ENCODE measurements around the gene TNFSF15. TPM values are rescaled to one million over a fixed set of nuclear protein-coding genes. Genes with fewer than 3 reads are reported as not detected.

Gene TNFSF15
- total RNA-seq, 1 experiment from 2014 or later: 0.03 TPM

DNA sequence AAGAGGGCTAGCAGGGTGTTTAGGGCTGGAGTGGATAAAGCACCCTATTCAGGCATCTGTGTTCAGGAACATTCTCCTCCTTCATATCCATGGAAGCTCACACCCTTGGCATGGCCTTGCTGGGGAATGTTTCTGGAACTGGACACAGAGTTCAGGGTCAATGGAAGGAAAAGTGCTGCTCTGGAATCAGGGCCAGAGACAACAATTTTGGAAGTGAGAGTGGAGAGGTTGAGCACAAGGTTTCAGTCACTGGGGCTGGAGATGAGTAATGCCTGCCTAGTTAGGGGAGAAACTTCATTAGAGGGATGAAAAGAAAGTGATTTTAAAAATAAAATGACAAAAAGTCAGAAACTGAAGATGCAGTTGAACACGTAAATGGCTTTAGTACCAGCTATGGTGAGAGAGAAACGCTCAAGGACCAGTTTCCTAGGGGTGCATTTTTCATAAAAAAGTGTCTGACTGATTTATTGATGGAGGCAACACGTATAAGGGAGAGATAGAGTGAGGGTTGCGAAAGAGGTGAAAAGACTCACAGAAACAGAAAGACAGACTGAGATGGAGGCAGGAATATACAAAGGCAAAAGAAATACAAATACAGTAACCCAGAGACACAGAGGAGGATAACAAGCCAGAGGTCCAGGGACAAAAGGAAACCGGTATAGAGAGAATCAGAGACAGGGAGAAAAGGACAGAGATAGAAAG is 8.0 kb upstream of the TNFSF15 start:
- Histone ChIP-seq H3K27ac (ENCODE audit: low read length) (no peak overlapping the region), H3K4me3 (ENCODE audit: low read depth in 2 of 2, low read length in 2 of 2) (no peak overlapping the region), H3K27me3 (ENCODE audit: control insufficient read depth, insufficient read depth, low read length) (no peaks in the 10 kb centered on the region), H3K4me1 (ENCODE audit: control insufficient read depth, insufficient read depth, low read length) (no peaks in the 10 kb centered on the region), H3K9me3 (ENCODE audit: control insufficient read depth, insufficient read depth, low read depth, low read length) (no peaks in the 10 kb centered on the region), H3K36me3 (ENCODE audit: control insufficient read depth, insufficient read depth, low read length) (no peaks in the 10 kb centered on the region)
- DNase-seq (ENCODE audit: low read depth, low spot score) (no peak), ATAC-seq (no peak)
- BruUV-seq (replicated peaks): no TSS peak
- ChIA-PET CTCF (no interaction called here), POLR2A (no interaction called here)
- in situ Hi-C loops (cut with HindIII; ENCODE audit: low pct_unique_long_range_greater_than_20kb, low sequenced_read_pairs) (no loop called here), intact Hi-C loops (cut with micrococcal nuclease; ENCODE audit: unreplicated experiment) (no loop called here)
- TF ChIP-seq CTCF (IDR thresholded peaks at IDR 0.05) (no peak), POLR2AphosphoS5 (IDR thresholded peaks at IDR 0.05; ENCODE audit: low read depth, low read length) (no peak), TCF7L2 (IDR thresholded peaks at IDR 0.05; ENCODE audit: low read depth, low read length) (no peak), SIN3A (IDR thresholded peaks at IDR 0.05; ENCODE audit: borderline replicate concordance, insufficient read depth, low read depth, low read length) (no peak)
- TF ChIP-seq, protein P1, sequence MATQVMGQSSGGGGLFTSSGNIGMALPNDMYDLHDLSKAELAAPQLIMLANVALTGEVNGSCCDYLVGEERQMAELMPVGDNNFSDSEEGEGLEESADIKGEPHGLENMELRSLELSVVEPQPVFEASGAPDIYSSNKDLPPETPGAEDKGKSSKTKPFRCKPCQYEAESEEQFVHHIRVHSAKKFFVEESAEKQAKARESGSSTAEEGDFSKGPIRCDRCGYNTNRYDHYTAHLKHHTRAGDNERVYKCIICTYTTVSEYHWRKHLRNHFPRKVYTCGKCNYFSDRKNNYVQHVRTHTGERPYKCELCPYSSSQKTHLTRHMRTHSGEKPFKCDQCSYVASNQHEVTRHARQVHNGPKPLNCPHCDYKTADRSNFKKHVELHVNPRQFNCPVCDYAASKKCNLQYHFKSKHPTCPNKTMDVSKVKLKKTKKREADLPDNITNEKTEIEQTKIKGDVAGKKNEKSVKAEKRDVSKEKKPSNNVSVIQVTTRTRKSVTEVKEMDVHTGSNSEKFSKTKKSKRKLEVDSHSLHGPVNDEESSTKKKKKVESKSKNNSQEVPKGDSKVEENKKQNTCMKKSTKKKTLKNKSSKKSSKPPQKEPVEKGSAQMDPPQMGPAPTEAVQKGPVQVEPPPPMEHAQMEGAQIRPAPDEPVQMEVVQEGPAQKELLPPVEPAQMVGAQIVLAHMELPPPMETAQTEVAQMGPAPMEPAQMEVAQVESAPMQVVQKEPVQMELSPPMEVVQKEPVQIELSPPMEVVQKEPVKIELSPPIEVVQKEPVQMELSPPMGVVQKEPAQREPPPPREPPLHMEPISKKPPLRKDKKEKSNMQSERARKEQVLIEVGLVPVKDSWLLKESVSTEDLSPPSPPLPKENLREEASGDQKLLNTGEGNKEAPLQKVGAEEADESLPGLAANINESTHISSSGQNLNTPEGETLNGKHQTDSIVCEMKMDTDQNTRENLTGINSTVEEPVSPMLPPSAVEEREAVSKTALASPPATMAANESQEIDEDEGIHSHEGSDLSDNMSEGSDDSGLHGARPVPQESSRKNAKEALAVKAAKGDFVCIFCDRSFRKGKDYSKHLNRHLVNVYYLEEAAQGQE (IDR thresholded peaks at IDR 0.05; ENCODE audit: insufficient read depth in 1 of 2, low read depth in 2 of 2, low read length in 1 of 2): no peak

DNA sequence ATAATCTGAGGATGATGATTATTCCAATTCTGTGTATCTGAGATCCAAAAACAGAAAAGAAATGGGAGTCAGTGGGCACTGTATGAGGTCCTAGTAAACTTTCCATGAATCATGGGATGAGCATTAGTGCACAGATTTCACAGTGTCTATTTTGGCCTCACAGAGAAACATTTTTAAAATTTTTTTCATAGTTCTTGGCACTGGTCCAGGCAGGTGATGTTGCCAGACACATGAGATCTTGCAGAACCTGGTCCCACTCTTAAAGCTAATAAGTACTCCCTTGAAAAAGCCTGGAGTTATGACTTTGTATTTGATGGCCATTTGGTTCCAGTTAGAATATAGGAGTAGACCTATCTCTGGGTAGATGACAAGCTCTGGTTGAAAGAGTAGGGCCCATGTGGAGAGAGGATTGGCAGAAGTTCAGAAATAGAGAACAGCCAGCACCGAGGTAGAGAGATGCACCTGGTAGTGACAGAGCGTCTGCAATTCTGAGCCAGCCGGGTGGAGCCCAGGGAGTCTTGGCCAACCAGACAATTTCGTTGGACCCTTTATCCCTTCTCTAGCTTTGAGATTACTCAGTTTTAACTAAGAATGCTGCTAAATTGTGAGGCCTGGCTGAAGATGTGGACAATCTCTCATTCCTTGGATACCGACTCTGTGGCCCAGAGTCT is 6.3 kb upstream of the TNFSF15 start:
- H3K4me1 ChIP-seq (ENCODE audit: control insufficient read depth, insufficient read depth, low read length): no peaks in the 10 kb centered on the region
- no peaks in the 10 kb centered on the region for H3K36me3 ChIP-seq (ENCODE audit: control insufficient read depth, insufficient read depth, low read length)
- ChIA-PET POLR2A (no interaction called here), CTCF (no interaction called here)
- DNase-seq (ENCODE audit: low read depth, low spot score): no peak
- no peak overlapping the region for H3K27ac ChIP-seq (ENCODE audit: low read length)
- no peaks in the 10 kb centered on the region for H3K27me3 ChIP-seq (ENCODE audit: control insufficient read depth, insufficient read depth, low read length)
- in situ Hi-C loops (cut with HindIII; ENCODE audit: low pct_unique_long_range_greater_than_20kb, low sequenced_read_pairs) (no loop called here), intact Hi-C loops (cut with micrococcal nuclease; ENCODE audit: unreplicated experiment) (no loop called here)
- no peak overlapping the region for H3K4me3 ChIP-seq (ENCODE audit: low read depth in 2 of 2, low read length in 2 of 2)
- BruUV-seq (replicated peaks): no TSS peak
- no peak for ATAC-seq
- TF ChIP-seq, protein P1 (IDR thresholded peaks at IDR 0.05; ENCODE audit: insufficient read depth in 1 of 2, low read depth in 2 of 2, low read length in 1 of 2): no peak
- TF ChIP-seq POLR2AphosphoS5 (IDR thresholded peaks at IDR 0.05; ENCODE audit: low read depth, low read length): no peak
- H3K9me3 ChIP-seq (ENCODE audit: control insufficient read depth, insufficient read depth, low read depth, low read length): no peaks in the 10 kb centered on the region

Measured in Panc1 (cell line).